DND-41 (cell line): ENCODE results near the gene CNOT3.

ENCODE experiments used
- ATAC-seq: fragments of 200-7000 bp; cut with Tn5 transposase; 3 replicates; pipeline ENCODE4 v1.9.1; 2021; ENCODE audit warnings: low read depth; ENCODE audit not compliant: insufficient read depth
- DNase-seq: peaks from one replicate; pipeline ENCODE4 v3.0.0-alpha.2; 2020
- H2AFZ ChIP-seq: 2 replicates; pipeline ENCODE4 v1.6.0; 2012; ENCODE audit warnings: low read depth, low read length
- H3K27ac ChIP-seq: 2 replicates; pipeline ENCODE4 v1.5.1; 2012; ENCODE audit warnings: low read length, inconsistent platforms
- H3K27me3 ChIP-seq: fragments of 200-600 bp; sonication (generic); 2 replicates; pipeline ENCODE4 v1.6.0; 2012; ENCODE audit warnings: low read length, mild to moderate bottlenecking, inconsistent platforms; ENCODE audit not compliant: insufficient read depth, poor library complexity
- H3K36me3 ChIP-seq: 2 replicates; pipeline ENCODE4 v1.5.1; 2012; ENCODE audit warnings: low read length, inconsistent platforms; ENCODE audit not compliant: insufficient read depth
- H3K4me1 ChIP-seq: 2 replicates; pipeline ENCODE4 v1.5.1; 2012; ENCODE audit warnings: mild to moderate bottlenecking, low read length; ENCODE audit not compliant: insufficient read depth
- H3K4me2 ChIP-seq: 2 replicates; pipeline ENCODE4 v1.6.0; 2012; ENCODE audit warnings: mild to moderate bottlenecking, moderate library complexity, low read length, inconsistent platforms; ENCODE audit not compliant: insufficient read depth
- H3K4me3 ChIP-seq, 2 experiments: fragments of 200-600 bp in 1 of 2; shearing (Covaris generic) in 1 of 2; 2 replicates each; pipeline ENCODE4 v1.5.1; 2012 to 2016; ENCODE audit warnings: inconsistent platforms in 2 of 2, low read length in 2 of 2, mild to moderate bottlenecking in 2 of 2, low read depth in 1 of 2, moderate library complexity in 1 of 2
- H3K79me2 ChIP-seq: 2 replicates; pipeline ENCODE4 v1.6.0; 2012; ENCODE audit warnings: low read length, inconsistent platforms; ENCODE audit not compliant: insufficient read depth
- H3K9ac ChIP-seq: 2 replicates; pipeline ENCODE4 v1.6.0; 2012; ENCODE audit warnings: low read depth, mild to moderate bottlenecking, inconsistent platforms, low read length, moderate library complexity
- H3K9me3 ChIP-seq: 2 replicates; pipeline ENCODE4 v1.5.1; 2012; ENCODE audit warnings: low read length, moderate library complexity, mild to moderate bottlenecking, inconsistent platforms; ENCODE audit not compliant: insufficient read depth, severe bottlenecking
- H4K20me1 ChIP-seq: 2 replicates; pipeline ENCODE4 v1.6.0; 2012; ENCODE audit warnings: low read length; ENCODE audit not compliant: insufficient read depth
- CTCF ChIP-seq: IDR thresholded peaks from 2 replicates; pipeline ENCODE4 v1.5.1; 2012; ENCODE audit warnings: borderline replicate concordance, low read length, moderate library complexity, mild to moderate bottlenecking; ENCODE audit not compliant: poor library complexity, severe bottlenecking; ENCODE audit errors: extremely low read depth
- EZH2 ChIP-seq: IDR thresholded peaks from 3 replicates; pipeline ENCODE4 v1.6.1; 2012; ENCODE audit warnings: borderline replicate concordance, low read depth, mild to moderate bottlenecking, moderate library complexity, low read length, inconsistent platforms; ENCODE audit not compliant: severe bottlenecking

The CNOT3 gene

GRCh38 chr19:54148158-54148557 lies 10.6 kb downstream of the CNOT3 start:
- peaks cover 49% of the 10 kb centered on the region for H4K20me1 ChIP-seq
- no peak overlapping the region for H3K9ac ChIP-seq
- no peak overlapping the region for H3K27ac ChIP-seq

GRCh38 chr19:54149021-54149812 lies 11.7 kb downstream of the CNOT3 start:
- Histone ChIP-seq H3K27ac (no peak overlapping the region), H3K4me2 (no peak overlapping the region), H3K4me1 (no peaks in the 10 kb centered on the region), H3K9ac (no peak overlapping the region), H4K20me1 (peaks cover 51% of the 10 kb centered on the region), H3K36me3 (peaks cover 98% of the 10 kb centered on the region), H2AFZ (no peak overlapping the region), H3K79me2 (peaks cover 5% of the 10 kb centered on the region; the same call in 1 of the 2 replicates), H3K4me3 (no peak overlapping the region), H3K9me3 (no peaks in the 10 kb centered on the region), H3K27me3 (no peaks in the 10 kb centered on the region)
- no peak for ATAC-seq
- TF ChIP-seq CTCF, result no peak
- no peak for TF ChIP-seq EZH2
- DNase-seq, result no peak

More at GRCh38 chr19:54148158-54148557, 10.6 kb downstream of the CNOT3 start:
- Histone ChIP-seq H3K27me3 (no peaks in the 10 kb centered on the region), H3K9me3 (no peaks in the 10 kb centered on the region), H2AFZ (no peak overlapping the region), H3K4me3 (no peak overlapping the region), H3K4me2 (no peak overlapping the region), H3K36me3 (peaks cover 98% of the 10 kb centered on the region), H3K4me1 (no peaks in the 10 kb centered on the region), H3K79me2 (peaks cover 5% of the 10 kb centered on the region; the same call in 1 of the 2 replicates)
- no peak for ATAC-seq
- DNase-seq, result no peak
- no peak for TF ChIP-seq CTCF
- no peak for TF ChIP-seq EZH2

GRCh38 chr19:54151362-54152035 lies 13.9 kb downstream of the CNOT3 start:
- TF ChIP-seq EZH2, result no peak
- TF ChIP-seq CTCF, result no peak

More at GRCh38 chr19:54151362-54152035, 13.9 kb downstream of the CNOT3 start:
- Histone ChIP-seq H3K79me2 (peaks cover 5% of the 10 kb centered on the region; the same call in 1 of the 2 replicates), H3K27ac (no peak overlapping the region), H3K4me2 (no peak overlapping the region), H3K4me1 (no peaks in the 10 kb centered on the region), H3K4me3 (no peak overlapping the region), H3K9me3 (no peaks in the 10 kb centered on the region), H3K9ac (no peak overlapping the region), H3K27me3 (no peaks in the 10 kb centered on the region), H2AFZ (no peak overlapping the region), H4K20me1 (peaks cover 48% of the 10 kb centered on the region), H3K36me3 (peaks cover 98% of the 10 kb centered on the region)
- ATAC-seq (no peak), DNase-seq (no peak)
